Measurements from ENCODE around the gene HES4. TPM values are rescaled to one million over a fixed set of nuclear protein-coding genes. Genes with fewer than 3 reads are reported as not detected.

HES4 gene
- total RNA-seq (10 to 100 TPM in 2 of 5 experiments, under 1 TPM in 1, not detected in 2; 0.22 to 35.0 (median 18.8) TPM), polyA plus RNA-seq (1 to 10 TPM in 1 of 2 donors, under 1 TPM in 1; 0.61 to 1.8 TPM), total RNA-seq (4.0 reads per million, percentile 21 among the genes with 10 or more reads in this experiment)

GRCh38 chr1:999725-1000356 lies at the start of gene HES4:
Gene HES4 (minus strand): TSS chr1:1000097. CDS start chr1:999973, 124 bp downstream.
- peaks cover 0 to 1% (median 0%) of the 10 kb centered on the region in 11 donors for H3K9me3 Mint-ChIP-seq

GRCh38 chr1:1048765-1049164 lies 48.9 kb upstream of the HES4 start:
- Mint-ChIP-seq H3K4me1 (no peaks in the 10 kb centered on the region), H3K36me3 (peaks cover 0 to 5% (median 0%) of the 10 kb centered on the region in 5 donors), H3K27me3 (no peaks in the 10 kb centered on the region), H3K27ac (no peak overlapping the region), H3K4me3 (no peak overlapping the region), H3K9me3 (peaks cover 0 to 5% (median 0%) of the 10 kb centered on the region in 11 donors)
- H3K9me3 ChIP-seq (ENCODE audit: control insufficient read depth in 2 of 3, low read length in 3 of 3), result no peaks in the 10 kb centered on the region
- DNase-seq (no peak), ATAC-seq (no peak)
- no peaks in the 10 kb centered on the region for H3K4me1 ChIP-seq (ENCODE audit: control insufficient read depth in 2 of 2, insufficient read depth in 2 of 2, low read length in 2 of 2)
- ChIA-PET CTCF (no interaction called here), POLR2A (interaction anchor here (0.6 to 1.1 kb wide), 2 partner anchors 56 to 152 kb away, joined by 3 to 4 read pairs; no protein-coding TSS in a partner anchor)
- no peaks in the 10 kb centered on the region for H3K36me3 ChIP-seq (ENCODE audit: control insufficient read depth in 2 of 3, insufficient read depth in 3 of 3, low read length in 3 of 3)
- intact Hi-C loops (cut with micrococcal nuclease), result no loop called here
- H3K4me3 ChIP-seq (ENCODE audit: low read length), result no peak overlapping the region
- no peaks in the 10 kb centered on the region for H3K27me3 ChIP-seq (ENCODE audit: control insufficient read depth in 2 of 2, insufficient read depth in 2 of 2, low read length in 2 of 2)
- no peak overlapping the region for H3K27ac ChIP-seq (ENCODE audit: low read depth, low read length)

More at GRCh38 chr1:999725-1000356, at the start of gene HES4:
- ATAC-seq, result peak; percentile 67
- H3K4me1 Mint-ChIP-seq, result peaks cover 5 to 31% (median 12%) of the 10 kb centered on the region in 7 donors
- H3K27ac Mint-ChIP-seq, result peak within 1 kb of the TSS in 7 of 9 donors; percentile 46 to 96 (median 90)
- H3K27me3 ChIP-seq (ENCODE audit: control insufficient read depth in 2 of 2, insufficient read depth in 2 of 2, low read length in 2 of 2), result peaks cover 3 to 15% of the 10 kb centered on the region in 2 donors
- no peaks in the 10 kb centered on the region for H3K9me3 ChIP-seq (ENCODE audit: control insufficient read depth in 2 of 3, low read length in 3 of 3)
- CTCF ChIA-PET, result interaction anchor here (1.3 kb wide), 1 partner anchor 20 kb away, joined by 3 read pairs; the partner anchor contains the start of gene AGRN
- H3K36me3 Mint-ChIP-seq, result peaks cover 0 to 1% (median 0%) of the 10 kb centered on the region in 5 donors
- no peaks in the 10 kb centered on the region for H3K36me3 ChIP-seq (ENCODE audit: control insufficient read depth in 2 of 3, insufficient read depth in 3 of 3, low read length in 3 of 3)
- POLR2A ChIA-PET, result no interaction called here
- intact Hi-C loops (cut with micrococcal nuclease), result loop anchor here (1.0 kb wide), 2 partner anchors 13 to 19 kb away; partner anchors contain the start of gene ISG15 (in 1 of the 2)
- peak within 1 kb of the TSS; percentile 42 for H3K4me3 ChIP-seq (ENCODE audit: low read length)
- peak within 1 kb of the TSS; percentile 64 for H3K27ac ChIP-seq (ENCODE audit: low read depth, low read length)
- peak; percentile 44 to 76 (median 60) for DNase-seq
- H3K4me1 ChIP-seq (ENCODE audit: control insufficient read depth in 2 of 2, insufficient read depth in 2 of 2, low read length in 2 of 2), result peaks cover 12 to 18% of the 10 kb centered on the region in 2 donors
- H3K4me3 Mint-ChIP-seq, result peak within 1 kb of the TSS; percentile 64 to 87 (median 80)
- peaks cover 8 to 54% (median 17%) of the 10 kb centered on the region in 5 donors for H3K27me3 Mint-ChIP-seq

- CTCF ChIA-PET, result no interaction called here
- no peak overlapping the region for H3K27ac Mint-ChIP-seq
- H3K27me3 Mint-ChIP-seq, result no peaks in the 10 kb centered on the region
- no peaks in the 10 kb centered on the region for H3K4me1 Mint-ChIP-seq
- Histone ChIP-seq H3K4me1 (ENCODE audit: control insufficient read depth in 2 of 2, insufficient read depth in 2 of 2, low read length in 2 of 2) (no peaks in the 10 kb centered on the region), H3K4me3 (ENCODE audit: low read length) (no peak overlapping the region), H3K9me3 (ENCODE audit: control insufficient read depth in 2 of 3, low read length in 3 of 3) (no peaks in the 10 kb centered on the region), H3K36me3 (ENCODE audit: control insufficient read depth in 2 of 3, insufficient read depth in 3 of 3, low read length in 3 of 3) (no peaks in the 10 kb centered on the region), H3K27ac (ENCODE audit: low read depth, low read length) (no peak overlapping the region), H3K27me3 (ENCODE audit: control insufficient read depth in 2 of 2, insufficient read depth in 2 of 2, low read length in 2 of 2) (no peaks in the 10 kb centered on the region)
- peaks cover 0 to 5% (median 0%) of the 10 kb centered on the region in 11 donors for H3K9me3 Mint-ChIP-seq
- H3K36me3 Mint-ChIP-seq, result peaks cover 0 to 7% (median 0%) of the 10 kb centered on the region in 5 donors
- POLR2A ChIA-PET, result interaction anchor here (0.6 to 1.1 kb wide), 2 partner anchors 55 to 152 kb away, joined by 3 to 4 read pairs; no protein-coding TSS in a partner anchor
- intact Hi-C loops (cut with micrococcal nuclease), result no loop called here
- no peak overlapping the region for H3K4me3 Mint-ChIP-seq
- ATAC-seq (no peak), DNase-seq (no peak)
Observed at GRCh38 chr1:1047963-1048362, 48.1 kb upstream of the HES4 start.

GRCh38 chr1:1047407-1047806 lies 47.5 kb upstream of the HES4 start:
- H3K36me3 Mint-ChIP-seq, result peaks cover 0 to 6% (median 0%) of the 10 kb centered on the region in 5 donors
- CTCF ChIA-PET, result no interaction called here
- no peaks in the 10 kb centered on the region for H3K27me3 ChIP-seq (ENCODE audit: control insufficient read depth in 2 of 2, insufficient read depth in 2 of 2, low read length in 2 of 2)
- intact Hi-C loops (cut with micrococcal nuclease), result no loop called here
- no peaks in the 10 kb centered on the region for H3K27me3 Mint-ChIP-seq
- no peaks in the 10 kb centered on the region for H3K36me3 ChIP-seq (ENCODE audit: control insufficient read depth in 2 of 3, insufficient read depth in 3 of 3, low read length in 3 of 3)
- no peak overlapping the region for H3K4me3 ChIP-seq (ENCODE audit: low read length)
- no peaks in the 10 kb centered on the region for H3K4me1 Mint-ChIP-seq
- H3K9me3 ChIP-seq (ENCODE audit: control insufficient read depth in 2 of 3, low read length in 3 of 3), result no peaks in the 10 kb centered on the region
- no peak for DNase-seq
- ATAC-seq, result no peak
- H3K27ac Mint-ChIP-seq, result no peak overlapping the region
- H3K9me3 Mint-ChIP-seq, result peaks cover 0 to 6% (median 0%) of the 10 kb centered on the region in 11 donors
- H3K4me3 Mint-ChIP-seq, result no peak overlapping the region
- no peaks in the 10 kb centered on the region for H3K4me1 ChIP-seq (ENCODE audit: control insufficient read depth in 2 of 2, insufficient read depth in 2 of 2, low read length in 2 of 2)
- no peak overlapping the region for H3K27ac ChIP-seq (ENCODE audit: low read depth, low read length)
- POLR2A ChIA-PET, result no interaction called here

GRCh38 chr1:1046767-1047166 lies 46.9 kb upstream of the HES4 start:
- no peak overlapping the region for H3K27ac Mint-ChIP-seq
- H3K4me1 ChIP-seq (ENCODE audit: control insufficient read depth in 2 of 2, insufficient read depth in 2 of 2, low read length in 2 of 2), result no peaks in the 10 kb centered on the region
- H3K27me3 Mint-ChIP-seq, result no peaks in the 10 kb centered on the region
- peaks cover 0 to 6% (median 0%) of the 10 kb centered on the region in 11 donors for H3K9me3 Mint-ChIP-seq
- H3K4me3 ChIP-seq (ENCODE audit: low read length), result no peak overlapping the region
- no peak overlapping the region for H3K4me3 Mint-ChIP-seq
- H3K9me3 ChIP-seq (ENCODE audit: control insufficient read depth in 2 of 3, low read length in 3 of 3), result no peaks in the 10 kb centered on the region
- H3K36me3 ChIP-seq (ENCODE audit: control insufficient read depth in 2 of 3, insufficient read depth in 3 of 3, low read length in 3 of 3), result no peaks in the 10 kb centered on the region
- peaks cover 0 to 3% (median 0%) of the 10 kb centered on the region in 5 donors for H3K36me3 Mint-ChIP-seq
- H3K4me1 Mint-ChIP-seq, result no peaks in the 10 kb centered on the region
- H3K27me3 ChIP-seq (ENCODE audit: control insufficient read depth in 2 of 2, insufficient read depth in 2 of 2, low read length in 2 of 2), result no peaks in the 10 kb centered on the region
- no peak overlapping the region for H3K27ac ChIP-seq (ENCODE audit: low read depth, low read length)
- ChIA-PET POLR2A (no interaction called here), CTCF (no interaction called here)
- DNase-seq (no peak), ATAC-seq (no peak)
- intact Hi-C loops (cut with micrococcal nuclease), result no loop called here

- Mint-ChIP-seq H3K4me3 (no peak overlapping the region), H3K36me3 (peaks cover 0 to 3% (median 0%) of the 10 kb centered on the region in 5 donors), H3K27me3 (no peaks in the 10 kb centered on the region), H3K9me3 (peaks cover 0 to 6% (median 0%) of the 10 kb centered on the region in 11 donors), H3K4me1 (no peaks in the 10 kb centered on the region), H3K27ac (no peak overlapping the region)
- ATAC-seq (no peak), DNase-seq (no peak)
- Histone ChIP-seq H3K4me1 (ENCODE audit: control insufficient read depth in 2 of 2, insufficient read depth in 2 of 2, low read length in 2 of 2) (no peaks in the 10 kb centered on the region), H3K4me3 (ENCODE audit: low read length) (no peak overlapping the region), H3K27ac (ENCODE audit: low read depth, low read length) (no peak overlapping the region), H3K27me3 (ENCODE audit: control insufficient read depth in 2 of 2, insufficient read depth in 2 of 2, low read length in 2 of 2) (no peaks in the 10 kb centered on the region), H3K36me3 (ENCODE audit: control insufficient read depth in 2 of 3, insufficient read depth in 3 of 3, low read length in 3 of 3) (no peaks in the 10 kb centered on the region), H3K9me3 (ENCODE audit: control insufficient read depth in 2 of 3, low read length in 3 of 3) (no peaks in the 10 kb centered on the region)
- intact Hi-C loops (cut with micrococcal nuclease), result no loop called here
- ChIA-PET POLR2A (no interaction called here), CTCF (no interaction called here)
Observed at GRCh38 chr1:1046243-1046642, 46.3 kb upstream of the HES4 start.

Data from naive thymus-derived CD4-positive, alpha-beta T cell (primary cell).